AG04450 (cell line): ENCODE results near the gene STAT4. TPM values are rescaled to one million over a fixed set of nuclear protein-coding genes. Genes with fewer than 3 reads are reported as not detected.
A peak's percentile ranks its signal among the peaks of the same experiment; 100 is the strongest.
"Not testable (repeated sequence)": the region's sequence is repeated elsewhere in the genome, so short reads cannot be mapped to it uniquely, and the experiment has no call there.

Experiments
- CTCF ChIA-PET: fragments of 300-600, 350-600 bp; formaldehyde crosslinking; extraction: SDS; loops from one replicate; lab custom pipeline; 2022; ENCODE audit warnings: antibody characterized with exemption, inconsistent platforms; lab: Charles Lee
- POLR2A ChIA-PET: fragments of 350-600 bp; formaldehyde crosslinking; extraction: SDS; loops from one replicate; lab custom pipeline; 2021; ENCODE audit warnings: antibody characterized with exemption, inconsistent platforms; lab: Yijun Ruan, JAX
- DNase-seq: peaks from one replicate; pipeline ENCODE4 v3.0.0-alpha.2; 2011; ENCODE audit warnings: low read depth, low spot score
- H3K27ac ChIP-seq: one replicate; pipeline ENCODE4 v1.5.1; 2012; ENCODE audit warnings: low read depth, low read length, control low read depth
- H3K27me3 ChIP-seq: one replicate; pipeline ENCODE4 v1.6.0; 2012; ENCODE audit warnings: low read length; ENCODE audit not compliant: control insufficient read depth, insufficient read depth
- H3K4me3 ChIP-seq: 2 replicates; pipeline ENCODE4 v1.5.1; 2011; ENCODE audit warnings: mild to moderate bottlenecking, low read depth, low read length, control low read depth
- H3K9me3 ChIP-seq: 2 replicates; pipeline ENCODE4 v1.5.1; 2012; ENCODE audit warnings: low read length; ENCODE audit not compliant: control insufficient read depth, insufficient read depth
- CTCF ChIP-seq: IDR thresholded peaks from 2 replicates; pipeline ENCODE4 v1.5.1; 2011; ENCODE audit warnings: low read depth, low read length, control low read depth, inconsistent platforms
- polyA plus RNA-seq: library from polyadenylated mRNA; depleted of rRNA; stranded (reverse); fragments of >200 nt; gene quantifications from 2 replicates; pipeline ENCODE4 v1.2.3, GENCODE V29; 2011

STAT4 gene
- polyA plus RNA-seq, 1 experiment = 1.3 TPM

DNA sequence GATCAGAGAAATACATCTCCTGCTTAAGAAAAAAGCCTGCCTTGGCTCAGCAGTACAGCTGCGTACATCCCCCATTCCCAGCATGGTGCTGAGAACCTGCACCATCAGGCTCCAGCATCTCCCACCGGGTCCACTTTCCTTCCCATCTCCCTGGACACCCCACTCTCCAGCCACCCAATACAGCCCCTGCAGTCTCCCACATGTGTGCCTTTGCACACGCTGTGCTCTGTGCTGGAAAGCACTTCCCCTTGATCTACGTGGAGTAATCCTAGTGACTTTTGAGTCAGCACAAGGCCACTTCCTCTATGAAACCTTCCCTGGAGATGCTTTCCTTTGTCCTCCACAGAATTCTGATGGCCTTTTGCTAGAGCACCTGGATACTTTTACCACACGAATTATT, 153.8 kb downstream of the STAT4 start:
- POLR2A ChIA-PET = no interaction called here
- H3K27ac ChIP-seq = no peak overlapping the region
- no peak for TF ChIP-seq CTCF
- H3K27me3 ChIP-seq = no peaks in the 10 kb centered on the region
- no peak for DNase-seq
- no peak overlapping the region for H3K4me3 ChIP-seq
- no peaks in the 10 kb centered on the region for H3K9me3 ChIP-seq
- CTCF ChIA-PET = interaction anchor here (0.6 to 2.0 kb wide), 10 partner anchors 8 to 531 kb away, joined by 3 to 8 read pairs (median 4); no protein-coding TSS in a partner anchor

DNA sequence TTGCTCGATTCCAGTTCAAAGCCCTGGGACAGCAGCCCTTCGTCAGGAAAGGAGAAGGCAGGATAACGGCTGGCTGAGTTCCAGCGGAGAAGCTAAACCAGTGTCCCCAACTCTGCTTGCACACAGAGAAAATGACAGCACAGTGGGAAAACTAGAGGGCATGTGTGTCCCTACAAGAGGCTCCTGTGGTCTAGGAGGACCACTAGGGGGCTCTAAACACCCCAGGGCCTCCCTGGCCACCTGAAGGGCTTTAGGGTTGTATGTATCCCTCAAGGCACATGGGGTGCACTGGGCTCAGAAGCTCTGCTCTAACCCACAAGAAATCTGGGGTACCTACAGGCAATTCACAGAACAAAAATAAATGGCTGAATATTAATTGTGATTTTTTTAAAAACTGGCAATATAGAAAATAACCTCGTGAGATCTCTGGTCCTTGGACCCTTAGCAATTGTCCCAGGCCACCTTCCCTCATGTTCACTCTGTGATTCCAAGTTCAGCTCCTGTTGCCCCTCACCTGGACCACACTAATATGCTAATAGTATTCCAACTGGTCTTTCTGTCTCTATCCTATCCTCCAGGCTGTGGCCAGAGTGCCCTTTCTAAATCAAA, 154.4 kb downstream of the STAT4 start:
- Histone ChIP-seq H3K9me3 (no peaks in the 10 kb centered on the region), H3K27ac (no peak overlapping the region), H3K4me3 (no peak overlapping the region), H3K27me3 (no peaks in the 10 kb centered on the region)
- TF ChIP-seq CTCF = peak; percentile 77
- CTCF ChIA-PET = interaction anchor here (0.6 to 2.0 kb wide), 10 partner anchors 9 to 532 kb away, joined by 3 to 8 read pairs (median 4); no protein-coding TSS in a partner anchor
- DNase-seq = no peak
- POLR2A ChIA-PET = no interaction called here

DNA sequence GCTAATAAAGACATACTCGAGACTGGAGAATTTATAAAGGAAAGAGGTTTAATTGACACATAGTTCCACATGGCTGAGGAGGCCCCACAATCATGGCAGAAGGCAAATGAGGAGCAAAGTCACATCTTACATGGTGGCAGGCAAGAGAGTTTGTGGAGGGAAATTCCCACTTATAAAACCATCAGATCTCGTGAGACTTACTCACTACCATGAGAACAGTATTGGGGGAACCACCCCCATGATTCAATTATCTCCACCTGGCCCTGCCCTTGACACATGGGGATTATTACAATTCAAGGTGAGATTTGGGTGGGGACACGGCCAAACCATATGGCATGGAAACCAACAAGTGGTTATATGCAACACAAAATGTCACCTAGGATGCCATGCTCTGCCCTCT, 155.5 kb downstream of the STAT4 start:
- not testable (repeated sequence) for H3K27me3 ChIP-seq, H3K4me3 ChIP-seq, H3K27ac ChIP-seq, H3K9me3 ChIP-seq, DNase-seq
- CTCF ChIA-PET = interaction anchor here (1.1 kb wide), 1 partner anchor 11 kb away, joined by 3 read pairs; no protein-coding TSS in a partner anchor
- POLR2A ChIA-PET = interaction anchor here (0.7 kb wide), 1 partner anchor 506 kb away, joined by 4 read pairs; no protein-coding TSS in a partner anchor

GRCh38 chr2:190994148-190994547, 156.6 kb downstream of the STAT4 start:
- DNase-seq = no peak
- Histone ChIP-seq H3K4me3 (no peak overlapping the region), H3K27ac (no peak overlapping the region), H3K9me3 (no peaks in the 10 kb centered on the region), H3K27me3 (no peaks in the 10 kb centered on the region)
- ChIA-PET POLR2A (no interaction called here), CTCF (no interaction called here)
- TF ChIP-seq CTCF = no peak

GRCh38 chr2:190993292-190993643, 157.5 kb downstream of the STAT4 start:
- H3K9me3 ChIP-seq = no peaks in the 10 kb centered on the region
- POLR2A ChIA-PET = no interaction called here
- DNase-seq = no peak
- H3K27ac ChIP-seq = no peak overlapping the region
- CTCF ChIA-PET = interaction anchor here (0.7 kb wide), 2 partner anchors 123 to 477 kb away, joined by 3 read pairs; no protein-coding TSS in a partner anchor
- no peak for TF ChIP-seq CTCF
- H3K27me3 ChIP-seq = no peaks in the 10 kb centered on the region
- no peak overlapping the region for H3K4me3 ChIP-seq
